Skeletal muscle satellite cell (primary cell): Measurements from ENCODE around the gene ANKRD10.
A peak's percentile ranks its signal among the peaks of the same experiment; 100 is the strongest.

Source experiments
- H3K27me3 ChIP-seq: 2 replicates; pipeline ENCODE4 v1.7.0; 2013; ENCODE audit warnings: low read length; ENCODE audit not compliant: control insufficient read depth, insufficient read depth
- H3K36me3 ChIP-seq: 2 replicates; pipeline ENCODE4 v1.7.0; 2013; ENCODE audit warnings: mild to moderate bottlenecking, control low read depth, low read length; ENCODE audit not compliant: insufficient read depth
- H3K4me1 ChIP-seq: 2 replicates; pipeline ENCODE4 v1.7.0; 2013; ENCODE audit warnings: low read length; ENCODE audit not compliant: control insufficient read depth, insufficient read depth
- H3K4me2 ChIP-seq: 2 replicates; pipeline ENCODE4 v1.7.0; 2013; ENCODE audit warnings: mild to moderate bottlenecking, low read length
- H3K4me3 ChIP-seq: 2 replicates; pipeline ENCODE4 v1.7.0; 2013; ENCODE audit warnings: low read length
- H3K9ac ChIP-seq: 2 replicates; pipeline ENCODE4 v1.7.0; 2013; ENCODE audit warnings: mild to moderate bottlenecking, low read depth, low read length, moderate library complexity
- H3K9me3 ChIP-seq: replicated peaks from 2 replicates; pipeline ENCODE4 v1.7.0; 2013; ENCODE audit warnings: mild to moderate bottlenecking, control low read depth, low read length

The ANKRD10 gene

GRCh38 chr13:110923086-110923485, 8.2 kb upstream of the ANKRD10 start:
- Histone ChIP-seq H3K27me3 (peaks cover 17% of the 10 kb centered on the region), H3K4me3 (no peak overlapping the region), H3K4me1 (no peaks in the 10 kb centered on the region), H3K9ac (no peak overlapping the region), H3K9me3 (no peaks in the 10 kb centered on the region), H3K36me3 (no peaks in the 10 kb centered on the region), H3K4me2 (no peak overlapping the region)

GRCh38 chr13:110922506-110922905, 7.6 kb upstream of the ANKRD10 start:
- Histone ChIP-seq H3K4me3 (no peak overlapping the region), H3K36me3 (no peaks in the 10 kb centered on the region), H3K9ac (no peak overlapping the region), H3K4me1 (no peaks in the 10 kb centered on the region), H3K4me2 (no peak overlapping the region), H3K27me3 (peaks cover 17% of the 10 kb centered on the region), H3K9me3 (no peaks in the 10 kb centered on the region)

- Histone ChIP-seq H3K9me3 (no peaks in the 10 kb centered on the region), H3K36me3 (no peaks in the 10 kb centered on the region), H3K4me1 (peaks cover 6% of the 10 kb centered on the region), H3K4me3 (no peak overlapping the region), H3K9ac (no peak overlapping the region), H3K27me3 (peaks cover 17% of the 10 kb centered on the region), H3K4me2 (no peak overlapping the region)
These were observed 6.8 kb upstream of the ANKRD10 start for GRCh38 chr13:110921695-110922094.

- no peak overlapping the region for H3K4me2 ChIP-seq
- no peak overlapping the region for H3K4me3 ChIP-seq
- no peak overlapping the region for H3K9ac ChIP-seq
- no peaks in the 10 kb centered on the region for H3K36me3 ChIP-seq
- H3K27me3 ChIP-seq: peaks cover 17% of the 10 kb centered on the region
- no peaks in the 10 kb centered on the region for H3K9me3 ChIP-seq
- peaks cover 10% of the 10 kb centered on the region for H3K4me1 ChIP-seq
These were observed 6.3 kb upstream of the ANKRD10 start for GRCh38 chr13:110921209-110921608.

GRCh38 chr13:110920038-110920437, 5.2 kb upstream of the ANKRD10 start:
- no peaks in the 10 kb centered on the region for H3K36me3 ChIP-seq
- no peak overlapping the region for H3K4me2 ChIP-seq
- no peak overlapping the region for H3K9ac ChIP-seq
- H3K27me3 ChIP-seq: peaks cover 17% of the 10 kb centered on the region
- H3K4me1 ChIP-seq: peaks cover 15% of the 10 kb centered on the region
- no peaks in the 10 kb centered on the region for H3K9me3 ChIP-seq
- no peak overlapping the region for H3K4me3 ChIP-seq

- peak overlapping the region; percentile 95 for H3K9ac ChIP-seq
- H3K36me3 ChIP-seq: no peaks in the 10 kb centered on the region
- H3K4me3 ChIP-seq: peak overlapping the region; percentile 88
- peaks cover under 1% of the 10 kb centered on the region for H3K27me3 ChIP-seq
- peaks cover 26% of the 10 kb centered on the region for H3K4me1 ChIP-seq
- H3K9me3 ChIP-seq: no peaks in the 10 kb centered on the region
- peak overlapping the region; percentile 92 for H3K4me2 ChIP-seq
These were observed 1.7 kb upstream of the ANKRD10 start for GRCh38 chr13:110916301-110917142.

- Histone ChIP-seq H3K4me1 (peaks cover 31% of the 10 kb centered on the region), H3K9me3 (no peaks in the 10 kb centered on the region), H3K27me3 (no peaks in the 10 kb centered on the region), H3K36me3 (no peaks in the 10 kb centered on the region), H3K9ac (peak overlapping the region; percentile 95), H3K4me3 (peak overlapping the region; percentile 88), H3K4me2 (peak overlapping the region; percentile 92)
These were observed 971 bp upstream of the ANKRD10 start for GRCh38 chr13:110915874-110916206.

GRCh38 chr13:110914331-110915056, 375 bp downstream of the ANKRD10 start:
- H3K27me3 ChIP-seq: no peaks in the 10 kb centered on the region
- H3K4me3 ChIP-seq: peak overlapping the region; percentile 100
- H3K36me3 ChIP-seq: peaks cover 12% of the 10 kb centered on the region
- H3K4me2 ChIP-seq: peak overlapping the region; percentile 96
- H3K9ac ChIP-seq: peak overlapping the region; percentile 97
- H3K4me1 ChIP-seq: peaks cover 45% of the 10 kb centered on the region
- H3K9me3 ChIP-seq: no peaks in the 10 kb centered on the region

- H3K4me3 ChIP-seq: peak overlapping the region; percentile 100
- H3K9ac ChIP-seq: peak overlapping the region; percentile 97
- peaks cover 16% of the 10 kb centered on the region for H3K36me3 ChIP-seq
- no peaks in the 10 kb centered on the region for H3K9me3 ChIP-seq
- H3K27me3 ChIP-seq: no peaks in the 10 kb centered on the region
- H3K4me1 ChIP-seq: peaks cover 46% of the 10 kb centered on the region
- peak overlapping the region; percentile 96 for H3K4me2 ChIP-seq
These were observed 863 bp downstream of the ANKRD10 start for GRCh38 chr13:110914081-110914330.

- no peaks in the 10 kb centered on the region for H3K9me3 ChIP-seq
- H3K4me1 ChIP-seq: peaks cover 51% of the 10 kb centered on the region
- no peaks in the 10 kb centered on the region for H3K27me3 ChIP-seq
- H3K9ac ChIP-seq: peak overlapping the region; percentile 97
- H3K36me3 ChIP-seq: peaks cover 20% of the 10 kb centered on the region
- peak overlapping the region; percentile 100 for H3K4me3 ChIP-seq
- peak overlapping the region; percentile 96 for H3K4me2 ChIP-seq
These were observed 1.4 kb downstream of the ANKRD10 start for GRCh38 chr13:110913322-110914080.

- Histone ChIP-seq H3K9ac (peak overlapping the region; percentile 97), H3K4me3 (peak overlapping the region; percentile 100), H3K9me3 (no peaks in the 10 kb centered on the region), H3K4me1 (peaks cover 59% of the 10 kb centered on the region), H3K36me3 (peaks cover 28% of the 10 kb centered on the region), H3K4me2 (peak overlapping the region; percentile 96), H3K27me3 (no peaks in the 10 kb centered on the region)
These were observed 2.2 kb downstream of the ANKRD10 start for GRCh38 chr13:110912651-110913051.
